ENCODE results near the gene GTF3C2. TPM values are rescaled to one million over a fixed set of nuclear protein-coding genes. Genes with fewer than 3 reads are reported as not detected.

Gene GTF3C2
- total RNA-seq, 4 donors from 2014 or later, result 25.3 to 45.6 (median 40.5) TPM

GRCh38 chr2:27282892-27283291, 73.7 kb downstream of the GTF3C2 start:
- Histone ChIP-seq H3K4me3 (peak overlapping the region; percentile 59 to 84 (median 75)), H3K36me3 (peaks cover 0 to 11% of the 10 kb centered on the region in 2 donors), H3K4me1 (peaks cover 38 to 39% of the 10 kb centered on the region in 2 donors), H3K9me3 (no peaks in the 10 kb centered on the region), H3K27me3 (no peaks in the 10 kb centered on the region), H3K27ac (peak overlapping the region; percentile 88 to 99 (median 98))
- intact Hi-C loops (cut with DNase I; ENCODE audit: low total_unique reads), result loop anchor here (2.0 to 5.0 kb wide), 4 partner anchors 38 to 311 kb away; partner anchors contain the start of genes ABHD1, ATRAID, MAPRE3 and SLC5A6
- TF ChIP-seq CTCF (IDR thresholded peaks at IDR 0.05 in 4 of 5, conservative IDR thresholded peaks at IDR 0.05 in 1 of 5), result no peak
- peak; percentile 69 to 81 for TF ChIP-seq POLR2A (IDR thresholded peaks at IDR 0.05)
- peak; percentile 55 to 60 for ATAC-seq
- peak; percentile 80 to 89 for DNase-seq
- in situ Hi-C loops (cut with MboI; ENCODE audit: low sequenced_read_pairs in 4 of 4), result loop anchor here in 3 of 4 donors (10.0 to 25.0 kb wide), 3 partner anchors 188 to 321 kb away; partner anchors contain the start of gene MAPRE3 (in 2 of the 3)

DNA sequence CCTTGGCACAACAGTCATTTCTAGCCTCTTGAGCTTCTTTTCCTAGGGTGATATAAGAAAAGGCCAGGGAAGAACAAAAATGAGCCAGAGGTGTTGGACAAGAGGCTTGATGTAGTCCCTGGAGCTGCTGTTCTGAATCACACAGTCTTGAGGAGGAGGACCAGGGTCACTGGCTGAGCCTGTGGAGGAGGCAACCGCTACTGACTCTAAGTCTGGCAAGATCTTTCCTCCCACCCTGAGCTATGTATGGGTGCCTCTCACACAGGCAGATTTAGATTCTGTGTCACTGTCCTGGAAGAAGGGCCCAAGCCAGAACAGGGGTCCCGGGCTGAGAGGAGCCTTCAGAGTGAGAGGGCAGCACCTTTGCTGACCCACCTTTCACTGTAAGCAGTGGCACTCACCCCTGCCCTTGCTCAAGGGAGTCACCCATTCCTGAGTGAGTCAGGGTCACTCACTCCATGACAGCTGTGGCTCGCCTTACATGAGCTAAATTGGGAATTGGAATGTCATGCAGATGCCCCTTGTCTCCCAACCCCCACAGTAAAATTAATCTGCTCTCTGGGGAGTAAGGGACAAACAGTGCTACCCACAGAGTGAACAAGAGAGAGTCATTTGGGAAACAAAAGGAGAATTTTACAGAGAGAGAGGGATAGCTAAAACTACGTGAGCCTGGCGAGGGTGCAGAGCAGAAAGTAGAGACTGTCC, 74.6 kb downstream of the GTF3C2 start, which contains the start of gene TRIM54:
TSS of gene TRIM54 (plus strand) at position 575 of the 705 bp plus-strand sequence. CDS start 303 bp downstream, outside the sequence.
- H3K27me3 ChIP-seq, result no peaks in the 10 kb centered on the region
- ATAC-seq (peak; percentile 75 to 77), DNase-seq (peak; percentile 89 to 96)
- H3K4me1 ChIP-seq, result peaks cover 29 to 30% of the 10 kb centered on the region in 2 donors
- TF ChIP-seq CTCF (IDR thresholded peaks at IDR 0.05 in 4 of 5, conservative IDR thresholded peaks at IDR 0.05 in 1 of 5) (peak in 1 of 5 experiments; percentile 23), POLR2A (IDR thresholded peaks at IDR 0.05) (peak; percentile 89 to 94)
- H3K4me3 ChIP-seq, result peak within 1 kb of the TSS; percentile 59 to 84 (median 75)
- no peaks in the 10 kb centered on the region for H3K9me3 ChIP-seq
- intact Hi-C loops (cut with DNase I; ENCODE audit: low total_unique reads), result loop anchor here (2.0 to 5.0 kb wide), 4 partner anchors 39 to 310 kb away; partner anchors contain the start of genes ABHD1, ATRAID, MAPRE3 and SLC5A6
- H3K36me3 ChIP-seq, result peaks cover 0 to 4% of the 10 kb centered on the region in 2 donors
- peak within 1 kb of the TSS; percentile 88 to 99 (median 98) for H3K27ac ChIP-seq
- in situ Hi-C loops (cut with MboI; ENCODE audit: low sequenced_read_pairs in 4 of 4), result loop anchor here in 3 of 4 donors (10.0 to 25.0 kb wide), 3 partner anchors 187 to 320 kb away; partner anchors contain the start of gene MAPRE3 (in 2 of the 3)

GRCh38 chr2:27281442-27281841, 75.1 kb downstream of the GTF3C2 start:
- no peaks in the 10 kb centered on the region for H3K36me3 ChIP-seq
- ATAC-seq (peak; percentile 66 to 72), DNase-seq (peak; percentile 84 to 92)
- in situ Hi-C loops (cut with MboI; ENCODE audit: low sequenced_read_pairs in 4 of 4), result loop anchor here in 3 of 4 donors (10.0 to 25.0 kb wide), 3 partner anchors 187 to 319 kb away; partner anchors contain the start of gene MAPRE3 (in 2 of the 3)
- H3K4me3 ChIP-seq, result peak overlapping the region; percentile 21 to 84 (median 49)
- H3K4me1 ChIP-seq, result peaks cover 24 to 26% of the 10 kb centered on the region in 2 donors
- H3K27me3 ChIP-seq, result no peaks in the 10 kb centered on the region
- intact Hi-C loops (cut with DNase I; ENCODE audit: low total_unique reads), result loop anchor here (5.0 kb wide), 3 partner anchors 69 to 309 kb away; partner anchors contain the start of genes ABHD1, ATRAID, MAPRE3 and SLC5A6
- TF ChIP-seq POLR2A (IDR thresholded peaks at IDR 0.05), result peak in 1 of 2 donors; percentile 49
- TF ChIP-seq CTCF (IDR thresholded peaks at IDR 0.05 in 4 of 5, conservative IDR thresholded peaks at IDR 0.05 in 1 of 5), result no peak
- peak overlapping the region; percentile 88 to 99 (median 98) for H3K27ac ChIP-seq
- no peaks in the 10 kb centered on the region for H3K9me3 ChIP-seq

DNA sequence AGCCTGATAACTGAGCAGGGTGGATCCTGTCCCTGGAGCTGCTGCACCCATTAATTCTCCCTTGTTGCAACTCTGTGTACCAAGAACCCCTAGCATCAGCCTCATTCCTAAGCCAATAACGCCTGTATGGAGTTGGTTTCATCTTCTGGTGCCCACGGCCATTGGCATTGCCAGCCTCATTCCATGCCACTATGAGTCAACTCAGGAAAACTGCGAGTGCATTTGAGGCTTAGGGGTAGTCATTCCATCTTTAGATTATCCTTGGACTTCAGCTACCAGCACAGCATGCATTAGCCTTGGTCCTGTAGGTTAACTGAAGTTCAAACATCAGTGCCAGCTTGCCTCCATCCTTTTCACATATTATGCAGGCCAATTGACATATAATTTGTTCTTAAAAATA, 75.7 kb downstream of the GTF3C2 start:
- Histone ChIP-seq H3K36me3 (no peaks in the 10 kb centered on the region), H3K4me3 (peak overlapping the region in 3 of 4 donors; percentile 21 to 72 (median 26)), H3K4me1 (peaks cover 18 to 21% of the 10 kb centered on the region in 2 donors), H3K9me3 (no peaks in the 10 kb centered on the region), H3K27me3 (no peaks in the 10 kb centered on the region), H3K27ac (peak overlapping the region; percentile 88 to 99 (median 98))
- peak; percentile 9 to 10 for ATAC-seq
- in situ Hi-C loops (cut with MboI; ENCODE audit: low sequenced_read_pairs in 4 of 4) (loop anchor here in 3 of 4 donors (10.0 to 25.0 kb wide), 3 partner anchors 186 to 319 kb away; partner anchors contain the start of gene MAPRE3 (in 2 of the 3)), intact Hi-C loops (cut with DNase I; ENCODE audit: low total_unique reads) (loop anchor here (1.0 to 5.0 kb wide), 6 partner anchors 16 to 309 kb away; partner anchors contain the start of genes ABHD1, ATRAID, MAPRE3 and SLC5A6)
- DNase-seq, result peak in 1 of 2 donors; percentile 48
- TF ChIP-seq POLR2A (IDR thresholded peaks at IDR 0.05) (no peak), CTCF (IDR thresholded peaks at IDR 0.05 in 4 of 5, conservative IDR thresholded peaks at IDR 0.05 in 1 of 5) (no peak)

All from gastrocnemius medialis (tissue), 4 donors.